ENCODE data around the gene LHFPL2. TPM values are rescaled to one million over a fixed set of nuclear protein-coding genes. Genes with fewer than 3 reads are reported as not detected.
A peak's percentile ranks its signal among the peaks of the same experiment; 100 is the strongest.

Gene LHFPL2
- total and polyA plus RNA-seq, 2 of the 4 experiments (the other 2 are of a cell fraction), result 6.5 to 11.3 TPM

DNA sequence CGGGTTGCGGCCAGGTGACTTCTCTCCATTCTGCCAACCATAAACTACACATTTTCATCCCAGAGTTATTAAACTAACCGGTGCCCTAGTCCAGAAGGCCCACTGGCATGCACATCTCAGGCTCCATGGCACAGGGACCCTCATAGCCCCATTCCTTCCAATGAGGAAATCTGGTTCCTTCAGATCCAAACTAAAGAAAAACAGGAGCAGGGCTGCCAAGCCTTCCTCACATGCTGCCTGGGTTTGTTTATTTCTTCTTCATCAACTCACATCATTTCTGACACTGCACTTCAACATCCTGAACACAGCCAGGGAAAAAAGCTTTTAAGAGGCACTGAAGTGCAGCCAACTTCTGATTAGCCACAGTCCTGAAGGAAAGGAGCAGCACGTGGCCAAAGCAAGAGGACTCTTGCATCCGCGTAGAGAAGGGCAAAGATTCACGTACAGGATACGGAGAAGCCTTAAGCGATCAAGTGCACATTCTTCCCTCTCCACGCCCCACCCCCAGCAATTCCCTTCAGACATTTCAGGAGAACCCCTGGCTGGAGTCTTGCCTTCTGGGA is 22.5 kb downstream of the LHFPL2 start:
- Histone ChIP-seq H3K4me3 (ENCODE audit: insufficient read depth, low read depth, low read length) (no peak overlapping the region), H3K9ac (ENCODE audit: low read depth, low read length) (no peak overlapping the region), H4K20me1 (ENCODE audit: insufficient read depth, low read length) (peaks cover 42% of the 10 kb centered on the region; the same call in 1 of the 2 replicates), H3K27ac (ENCODE audit: insufficient read depth, low read length) (no peak overlapping the region), H3K36me3 (ENCODE audit: control insufficient read depth, insufficient read depth, low read length) (peaks cover 51% of the 10 kb centered on the region), H2AK5ac (ENCODE audit: low read depth, low read length) (peak overlapping the region; percentile 15), H4K5ac (ENCODE audit: low read depth, low read length) (no peak overlapping the region), H3K9me1 (ENCODE audit: insufficient read depth, low read length) (peaks cover 19% of the 10 kb centered on the region), H4K91ac (ENCODE audit: insufficient read depth, low read depth, low read length) (no peak overlapping the region), H3K9me3 (ENCODE audit: control insufficient read depth, insufficient read depth, low read length) (no peaks in the 10 kb centered on the region), H3K79me1 (ENCODE audit: low read depth in 1 of 2, low read length in 2 of 2) (peaks cover 15 to 80% of the 10 kb centered on the region in 2 experiments), H2BK15ac (ENCODE audit: low read depth, low read length) (no peak overlapping the region), H3K4me2 (ENCODE audit: low read depth, low read length) (no peak overlapping the region), H3K23ac (ENCODE audit: low read depth, low read length) (no peak overlapping the region; the same call in 1 of the 2 replicates), H3K18ac (ENCODE audit: low read depth, low read length) (no peak overlapping the region), H3K14ac (replicated peaks; ENCODE audit: low read depth, low read length) (peak overlapping the region; percentile 22; the same call in 1 of the 2 replicates), H2AK9ac (replicated peaks; ENCODE audit: low read depth, low read length, poor library complexity) (no peak overlapping the region), H4K8ac (ENCODE audit: low read depth in 2 of 2, low read length in 2 of 2) (peak overlapping the region in 1 of 2 experiments; percentile 12; a peak in 1 of 4 replicates), H2BK120ac (ENCODE audit: low read depth, low read length) (0 out of 2 replicates have a peak overlapping the region, but pooled peaks have one; percentile 3), H3K4me1 (ENCODE audit: control insufficient read depth, insufficient read depth, low read length) (peaks cover 17% of the 10 kb centered on the region), H3K27me3 (ENCODE audit: control insufficient read depth, insufficient read depth, low read length) (no peaks in the 10 kb centered on the region), H2BK5ac (ENCODE audit: low read depth, low read length, poor library complexity, severe bottlenecking) (no peak overlapping the region), H3K56ac (ENCODE audit: extremely low read depth, insufficient read depth, low read length) (peak overlapping the region; percentile 25; the same call in 1 of the 2 replicates), H2AFZ (replicated peaks; ENCODE audit: low read length, poor library complexity) (no peak overlapping the region), H3K4ac (ENCODE audit: low read depth, low read length) (0 out of 2 replicates have a peak overlapping the region, but pooled peaks have one; percentile 2), H2BK20ac (ENCODE audit: low read depth, low read length) (no peak overlapping the region; the same call in 1 of the 2 replicates)
- intact Hi-C loops (cut with micrococcal nuclease), result loop anchor here (5.0 to 10.0 kb wide), 3 partner anchors 159 to 301 kb away; partner anchors contain the start of gene SCAMP1
- DNase-seq (peak; percentile 57), ATAC-seq (ENCODE audit: low read depth) (no peak)
- no TSS peak for BruUV-seq (replicated peaks)
- ChIA-PET POLR2A (ENCODE audit: unreplicated experiment) (no interaction called here), CTCF (interaction anchor here (0.6 to 1.6 kb wide), 3 partner anchors 11 to 99 kb away, joined by 3 to 4 read pairs (median 4); no protein-coding TSS in a partner anchor)
- TF ChIP-seq, protein P1, sequence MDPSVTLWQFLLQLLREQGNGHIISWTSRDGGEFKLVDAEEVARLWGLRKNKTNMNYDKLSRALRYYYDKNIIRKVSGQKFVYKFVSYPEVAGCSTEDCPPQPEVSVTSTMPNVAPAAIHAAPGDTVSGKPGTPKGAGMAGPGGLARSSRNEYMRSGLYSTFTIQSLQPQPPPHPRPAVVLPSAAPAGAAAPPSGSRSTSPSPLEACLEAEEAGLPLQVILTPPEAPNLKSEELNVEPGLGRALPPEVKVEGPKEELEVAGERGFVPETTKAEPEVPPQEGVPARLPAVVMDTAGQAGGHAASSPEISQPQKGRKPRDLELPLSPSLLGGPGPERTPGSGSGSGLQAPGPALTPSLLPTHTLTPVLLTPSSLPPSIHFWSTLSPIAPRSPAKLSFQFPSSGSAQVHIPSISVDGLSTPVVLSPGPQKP (IDR thresholded peaks at IDR 0.05; ENCODE audit: borderline replicate concordance, low read depth, low read length), result no peak
- TF ChIP-seq, protein P2, sequence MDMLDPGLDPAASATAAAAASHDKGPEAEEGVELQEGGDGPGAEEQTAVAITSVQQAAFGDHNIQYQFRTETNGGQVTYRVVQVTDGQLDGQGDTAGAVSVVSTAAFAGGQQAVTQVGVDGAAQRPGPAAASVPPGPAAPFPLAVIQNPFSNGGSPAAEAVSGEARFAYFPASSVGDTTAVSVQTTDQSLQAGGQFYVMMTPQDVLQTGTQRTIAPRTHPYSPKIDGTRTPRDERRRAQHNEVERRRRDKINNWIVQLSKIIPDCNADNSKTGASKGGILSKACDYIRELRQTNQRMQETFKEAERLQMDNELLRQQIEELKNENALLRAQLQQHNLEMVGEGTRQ (IDR thresholded peaks at IDR 0.05; ENCODE audit: low read depth, low read length), result peak; percentile 38; the same call in 1 of the 2 replicates
- no CpG with 5 or more reads among the region's 10 CpGs for WGBS, 2 experiments (ENCODE audit: extremely low coverage in 2 of 2, insufficient read length in 1 of 2)
- in situ Hi-C loops (cut with MboI; ENCODE audit: low sequenced_read_pairs), result no loop called here
- dilution Hi-C loops (cut with HindIII; ENCODE audit: low sequenced_read_pairs, unreplicated experiment), result no loop called here

Data from IMR-90 (cell line).